HG02588 (cell line): ENCODE results near the gene RGSL1.

Experiments
- ATAC-seq: cut with Tn5 transposase; IDR thresholded peaks from one replicate; pipeline ENCODE4 v1.9.1; 2021; ENCODE audit warnings: mild to moderate bottlenecking, moderate library complexity; ENCODE audit not compliant: unreplicated experiment

The RGSL1 gene

GRCh38 chr1:182587666-182588499 lies 137.9 kb downstream of the RGSL1 start:
- ATAC-seq, result no peak

GRCh38 chr1:182588500-182589396 lies 138.8 kb downstream of the RGSL1 start, which contains the start of gene RNASEL:
Gene RNASEL, minus strand, starts transcription at chr1:182589256. Its CDS starts 2,450 bp downstream, at chr1:182586806.
- ATAC-seq, result peak; percentile 81

GRCh38 chr1:182589520-182589919 lies 139.6 kb downstream of the RGSL1 start:
- ATAC-seq, result no peak

- no peak for ATAC-seq
These were observed 140.0 kb downstream of the RGSL1 start for GRCh38 chr1:182589931-182590330.

GRCh38 chr1:182595641-182596240 lies 145.8 kb downstream of the RGSL1 start:
- no peak for ATAC-seq

- ATAC-seq, result no peak
These were observed 147.0 kb downstream of the RGSL1 start for GRCh38 chr1:182596934-182597333.

- no peak for ATAC-seq
These were observed 148.3 kb downstream of the RGSL1 start for GRCh38 chr1:182598296-182598695.

- ATAC-seq, result no peak
These were observed 149.4 kb downstream of the RGSL1 start for GRCh38 chr1:182599339-182599738.

- ATAC-seq, result no peak
These were observed 150.2 kb downstream of the RGSL1 start for GRCh38 chr1:182600036-182600713.

GRCh38 chr1:182600745-182601415 lies 150.9 kb downstream of the RGSL1 start:
- no peak for ATAC-seq

GRCh38 chr1:182601416-182601786 lies 151.5 kb downstream of the RGSL1 start:
- no peak for ATAC-seq

- ATAC-seq, result no peak
These were observed 152.0 kb downstream of the RGSL1 start for GRCh38 chr1:182601913-182602312.

GRCh38 chr1:182602935-182603645 lies 153.1 kb downstream of the RGSL1 start:
- ATAC-seq, result no peak

GRCh38 chr1:182603646-182604174 lies 153.8 kb downstream of the RGSL1 start:
- ATAC-seq, result peak; percentile 12

- peak; percentile 87 for ATAC-seq
These were observed 154.5 kb downstream of the RGSL1 start, which contains the start of gene RGS16 for GRCh38 chr1:182604175-182605164. Gene RGS16, minus strand, starts transcription at chr1:182604389. Its CDS starts 130 bp downstream, at chr1:182604259.

GRCh38 chr1:182607566-182607965 lies 157.6 kb downstream of the RGSL1 start:
- ATAC-seq, result no peak

- ATAC-seq, result no peak
These were observed 158.3 kb downstream of the RGSL1 start for GRCh38 chr1:182608236-182608635.
